T-cell (primary cell): ENCODE measurements around the gene PDGFRA. TPM values are rescaled to one million over a fixed set of nuclear protein-coding genes. Genes with fewer than 3 reads are reported as not detected.

Source experiments
- ATAC-seq, 4 experiments: fragments of 200-7000 bp in 3 of 4; fragments of 150-1000 bp in 1 of 4; cut with Tn5 transposase; replicated peaks in 1 of 4; 1 replicate in 3 of 4; 2 replicates in 1 of 4; pipeline ENCODE4 v1.10.0; 2021; ENCODE audit warnings: moderate library complexity in 3 of 4, mild to moderate bottlenecking in 2 of 4, moderate number of reproducible peaks in 1 of 4
- CTCF ChIA-PET, 2 donors: fragments of 300-600 bp; sonication (Branson Sonifier 250); formaldehyde crosslinking; loops; one replicate each; lab custom pipeline; 2022; ENCODE audit warnings: antibody characterized with exemption in 2 of 2; lab: Charles Lee
- POLR2A ChIA-PET, 2 donors: fragments of 300-600 bp; sonication (Branson Sonifier 250); formaldehyde crosslinking; loops; one replicate each; lab custom pipeline; 2022; ENCODE audit warnings: antibody characterized with exemption in 2 of 2; lab: Charles Lee
- DNase-seq, 35 experiments: peaks; one replicate each; pipeline versions ENCODE4 v3.0.0 to v3.0.0-alpha.2; 2013 to 2023
- H3K27ac ChIP-seq: one replicate; pipeline ENCODE4 v1.5.1; 2013; ENCODE audit warnings: low read length
- H3K27me3 ChIP-seq, 2 experiments: replicated peaks in 1 of 2; 1 replicate in 1 of 2; 2 replicates in 1 of 2; pipeline versions ENCODE4 v1.6.1 to v1.7.0; 2013; ENCODE audit warnings: low read length in 1 of 2, mixed read lengths in 1 of 2; ENCODE audit not compliant: control insufficient read depth in 2 of 2, insufficient read depth in 2 of 2; ENCODE audit errors: extremely low read depth in 1 of 2
- H3K36me3 ChIP-seq, 2 donors: 1 replicate in 1 of 2; 2 replicates in 1 of 2; pipeline versions ENCODE4 v1.6.1 to v1.7.0; 2013; ENCODE audit warnings: low read length in 1 of 2; ENCODE audit not compliant: control insufficient read depth in 2 of 2, insufficient read depth in 1 of 2; ENCODE audit errors: extremely low read depth in 1 of 2
- H3K4me1 ChIP-seq, 2 experiments: 1 replicate in 1 of 2; 2 replicates in 1 of 2; pipeline versions ENCODE4 v1.6.1 to v1.7.0; 2013; ENCODE audit warnings: low read length in 2 of 2, mixed read lengths in 1 of 2; ENCODE audit not compliant: insufficient read depth in 2 of 2, control insufficient read depth in 1 of 2; ENCODE audit errors: extremely low read depth in 1 of 2
- H3K4me3 ChIP-seq, 2 donors: 1 replicate in 1 of 2; 2 replicates in 1 of 2; pipeline versions ENCODE4 v1.5.1 to v1.7.0; 2013; ENCODE audit warnings: mild to moderate bottlenecking in 2 of 2, low read length in 1 of 2, moderate library complexity in 1 of 2; ENCODE audit not compliant: control insufficient read depth in 1 of 2; ENCODE audit errors: extremely low read depth in 1 of 2
- H3K9me3 ChIP-seq: 2 replicates; pipeline ENCODE4 v1.7.0; 2013
- H3K27ac Mint-ChIP-seq, 2 donors: one replicate each; pipeline ENCODE4 v1.8.0; 2020 to 2021; ENCODE audit warnings: mild to moderate bottlenecking in 2 of 2, mixed read lengths in 2 of 2
- H3K27me3 Mint-ChIP-seq, 2 donors: one replicate each; pipeline ENCODE4 v1.8.0; 2021 to 2022; ENCODE audit warnings: mixed read lengths in 2 of 2
- H3K36me3 Mint-ChIP-seq: one replicate; pipeline ENCODE4 v1.8.0; 2021; ENCODE audit warnings: mixed read lengths
- H3K4me1 Mint-ChIP-seq, 3 donors: one replicate each; pipeline ENCODE4 v1.8.0; 2020 to 2022; ENCODE audit warnings: mixed read lengths in 3 of 3, mild to moderate bottlenecking in 1 of 3
- H3K4me3 Mint-ChIP-seq, 3 donors: one replicate each; pipeline ENCODE4 v1.8.0; 2020 to 2022; ENCODE audit warnings: mild to moderate bottlenecking in 3 of 3, mixed read lengths in 3 of 3, moderate library complexity in 3 of 3
- H3K9me3 Mint-ChIP-seq, 3 donors: one replicate each; pipeline ENCODE4 v1.8.0; 2020 to 2022; ENCODE audit warnings: mixed read lengths in 3 of 3
- WGBS: methylation state at CpG from one replicate; pipeline ENCODE4 v1.1.5; 2013; ENCODE audit warnings: missing lambda C conversion rate; ENCODE audit not compliant: insufficient coverage; 5-methylcytosine and 5-hydroxymethylcytosine counted together
- total RNA-seq, 35 experiments: library from RNA in 6 of 35; stranded (reverse) in 6 of 35; fragments of 120-200 nt in 1 of 35; gene quantifications; one replicate each; pipeline versions ENCODE4 v1.2.1 to v1.2.4 and lab custom pipeline; 2013 to 2026

PDGFRA gene
- total RNA-seq = under 1 TPM in 3 of 5 donors, not detected in 2; 0.29 to 0.39 (median 0.32) TPM
- total RNA-seq (2013) = 0.57 TPM
- 0 to 0.17 (median 0) reads per million in 29 experiments for total RNA-seq (lab: John Stamatoyannopoulos, UW)

GRCh38 chr4:54228961-54229501 is at the start of gene PDGFRA:
Gene PDGFRA, plus strand, starts transcription at chr4:54229293. Its CDS starts 29,476 bp downstream, at chr4:54258769.
- Mint-ChIP-seq H3K27me3 (peaks cover 54 to 82% of the 10 kb centered on the region in 2 donors), H3K27ac (no peak within 1 kb of the TSS), H3K4me3 (peak within 1 kb of the TSS in 2 of 3 donors; percentile 28 to 80), H3K9me3 (no peaks in the 10 kb centered on the region), H3K36me3 (no peaks in the 10 kb centered on the region), H3K4me1 (peaks cover 49 to 57% (median 51%) of the 10 kb centered on the region in 3 donors)
- Histone ChIP-seq H3K36me3 (no peaks in the 10 kb centered on the region), H3K27ac (no peak within 1 kb of the TSS), H3K27me3 (peaks cover 32 to 95% of the 10 kb centered on the region in 2 experiments), H3K9me3 (no peaks in the 10 kb centered on the region), H3K4me3 (peak within 1 kb of the TSS in 1 of 2 donors; percentile 71), H3K4me1 (peaks cover 26 to 65% of the 10 kb centered on the region in 2 experiments)
- no peak for ATAC-seq
- ChIA-PET CTCF (interaction anchor here in 1 of 2 donors (0.6 kb wide), 1 partner anchor 10 kb away, joined by 7 read pairs; no protein-coding TSS in a partner anchor), POLR2A (interaction anchor here in 1 of 2 donors (0.6 kb wide), 1 partner anchor 1010 kb away, joined by 3 read pairs; no protein-coding TSS in a partner anchor)
- WGBS = 0% methylated on average over 2 of the region's 15 CpGs
- DNase-seq = no peak

- H3K36me3 Mint-ChIP-seq = no peaks in the 10 kb centered on the region
- WGBS = no CpG with 5 or more reads among the region's 3 CpGs
- ATAC-seq (no peak), DNase-seq (no peak)
- no peaks in the 10 kb centered on the region for H3K9me3 ChIP-seq
- H3K4me1 Mint-ChIP-seq = no peaks in the 10 kb centered on the region
- H3K27ac Mint-ChIP-seq = no peak overlapping the region
- peaks cover 0 to 3% of the 10 kb centered on the region in 2 experiments for H3K27me3 ChIP-seq
- ChIA-PET POLR2A (interaction anchor here in 1 of 2 donors (0.5 kb wide), 1 partner anchor 99 kb away, joined by 3 read pairs; no protein-coding TSS in a partner anchor), CTCF (no interaction called here)
- no peaks in the 10 kb centered on the region for H3K9me3 Mint-ChIP-seq
- H3K27me3 Mint-ChIP-seq = peaks cover 0 to 3% of the 10 kb centered on the region in 2 donors
- no peaks in the 10 kb centered on the region for H3K4me1 ChIP-seq
- no peak overlapping the region for H3K27ac ChIP-seq
- H3K4me3 ChIP-seq = no peak overlapping the region
- no peaks in the 10 kb centered on the region for H3K36me3 ChIP-seq
- H3K4me3 Mint-ChIP-seq = no peak overlapping the region
Measured at GRCh38 chr4:54184581-54184980, 44.5 kb upstream of the PDGFRA start.

- Mint-ChIP-seq H3K9me3 (no peaks in the 10 kb centered on the region), H3K27ac (no peak overlapping the region), H3K4me3 (no peak overlapping the region), H3K4me1 (no peaks in the 10 kb centered on the region), H3K36me3 (no peaks in the 10 kb centered on the region), H3K27me3 (peaks cover 0 to 3% of the 10 kb centered on the region in 2 donors)
- Histone ChIP-seq H3K4me3 (no peak overlapping the region), H3K36me3 (no peaks in the 10 kb centered on the region), H3K9me3 (no peaks in the 10 kb centered on the region), H3K4me1 (no peaks in the 10 kb centered on the region), H3K27ac (no peak overlapping the region), H3K27me3 (peaks cover 0 to 3% of the 10 kb centered on the region in 2 experiments)
- WGBS = 84% methylated on average over 4 of the region's 5 CpGs
- no peak for DNase-seq
- ChIA-PET POLR2A (no interaction called here), CTCF (no interaction called here)
- ATAC-seq = no peak
Measured at GRCh38 chr4:54185044-54185780, 43.9 kb upstream of the PDGFRA start.

- Mint-ChIP-seq H3K36me3 (no peaks in the 10 kb centered on the region), H3K4me3 (no peak overlapping the region), H3K4me1 (no peaks in the 10 kb centered on the region), H3K9me3 (no peaks in the 10 kb centered on the region), H3K27ac (no peak overlapping the region), H3K27me3 (peaks cover 0 to 3% of the 10 kb centered on the region in 2 donors)
- no peaks in the 10 kb centered on the region for H3K9me3 ChIP-seq
- DNase-seq (no peak), ATAC-seq (no peak)
- no peaks in the 10 kb centered on the region for H3K4me1 ChIP-seq
- 64% methylated on average over 1 of the region's 1 CpG for WGBS
- no peaks in the 10 kb centered on the region for H3K36me3 ChIP-seq
- H3K27ac ChIP-seq = no peak overlapping the region
- peaks cover 0 to 3% of the 10 kb centered on the region in 2 experiments for H3K27me3 ChIP-seq
- ChIA-PET CTCF (interaction anchor here in 1 of 2 donors (0.6 kb wide), 1 partner anchor 1082 kb away, joined by 3 read pairs; no protein-coding TSS in a partner anchor), POLR2A (no interaction called here)
- no peak overlapping the region for H3K4me3 ChIP-seq
Measured at GRCh38 chr4:54185866-54186265, 43.2 kb upstream of the PDGFRA start.

GRCh38 chr4:54186371-54186770 is 42.7 kb upstream of the PDGFRA start:
- Mint-ChIP-seq H3K9me3 (no peaks in the 10 kb centered on the region), H3K4me3 (no peak overlapping the region), H3K27me3 (peaks cover 0 to 3% of the 10 kb centered on the region in 2 donors), H3K27ac (no peak overlapping the region), H3K36me3 (no peaks in the 10 kb centered on the region), H3K4me1 (no peaks in the 10 kb centered on the region)
- H3K36me3 ChIP-seq = no peaks in the 10 kb centered on the region
- ATAC-seq (no peak), DNase-seq (no peak)
- no peaks in the 10 kb centered on the region for H3K4me1 ChIP-seq
- no peaks in the 10 kb centered on the region for H3K9me3 ChIP-seq
- ChIA-PET CTCF (interaction anchor here in 1 of 2 donors (0.6 kb wide), 1 partner anchor 1083 kb away, joined by 3 read pairs; no protein-coding TSS in a partner anchor), POLR2A (no interaction called here)
- no CpG with 5 or more reads among the region's 6 CpGs for WGBS
- H3K4me3 ChIP-seq = no peak overlapping the region
- peaks cover 0 to 4% of the 10 kb centered on the region in 2 experiments for H3K27me3 ChIP-seq
- no peak overlapping the region for H3K27ac ChIP-seq

DNA sequence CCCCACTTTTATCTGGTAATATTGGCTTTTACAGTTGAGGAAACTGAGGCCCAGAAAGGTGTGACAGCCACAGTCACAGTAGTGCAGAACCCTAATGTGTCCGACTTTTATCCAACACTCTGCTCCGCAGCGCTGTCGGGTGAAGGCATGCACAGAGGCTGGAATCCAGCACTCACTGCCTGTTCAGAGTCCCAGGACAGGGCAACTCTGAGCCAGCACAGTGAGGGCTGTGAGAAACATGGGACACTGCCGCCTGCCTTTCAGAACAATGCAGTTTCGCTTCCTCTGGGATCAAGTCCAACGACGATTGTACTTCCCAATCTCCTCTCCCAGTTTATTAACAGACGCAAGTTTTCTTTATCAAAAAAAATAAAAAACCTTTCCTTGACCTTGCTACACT is 41.9 kb upstream of the PDGFRA start:
- Histone ChIP-seq H3K4me1 (no peaks in the 10 kb centered on the region), H3K9me3 (no peaks in the 10 kb centered on the region), H3K27ac (no peak overlapping the region), H3K4me3 (no peak overlapping the region), H3K27me3 (peaks cover 0 to 6% of the 10 kb centered on the region in 2 experiments), H3K36me3 (no peaks in the 10 kb centered on the region)
- ATAC-seq (no peak), DNase-seq (no peak)
- Mint-ChIP-seq H3K9me3 (no peaks in the 10 kb centered on the region), H3K27ac (no peak overlapping the region), H3K4me1 (no peaks in the 10 kb centered on the region), H3K36me3 (no peaks in the 10 kb centered on the region), H3K4me3 (no peak overlapping the region), H3K27me3 (peaks cover 0 to 3% of the 10 kb centered on the region in 2 donors)
- ChIA-PET CTCF (no interaction called here), POLR2A (interaction anchor here in 1 of 2 donors (0.6 kb wide), 1 partner anchor 1870 kb away, joined by 3 read pairs; no protein-coding TSS in a partner anchor)
- WGBS = 99% methylated on average over 6 of the region's 9 CpGs
